Astrocyte of the cerebellum (primary cell): ENCODE results near the gene CDK2.

Source experiments
- DNase-seq: peaks from one replicate; pipeline ENCODE4 v3.0.0-alpha.2; 2011; ENCODE audit warnings: low read depth
- H3K4me3 ChIP-seq: 2 replicates; pipeline ENCODE4 v1.5.1; 2011; ENCODE audit warnings: mild to moderate bottlenecking, low read depth, low read length, moderate library complexity
- in situ Hi-C: cut with HindIII; loops from 2 replicates; pipeline ENCODE4 v1.10.0; 2017; ENCODE audit warnings: low sequenced_read_pairs
- TF ChIP-seq, protein P1 (sequence below): IDR thresholded peaks from 2 replicates; pipeline ENCODE4 v1.5.1; 2012; ENCODE audit warnings: low read length, low read depth, moderate library complexity, mild to moderate bottlenecking; ENCODE audit errors: missing control alignments

The CDK2 gene

DNA sequence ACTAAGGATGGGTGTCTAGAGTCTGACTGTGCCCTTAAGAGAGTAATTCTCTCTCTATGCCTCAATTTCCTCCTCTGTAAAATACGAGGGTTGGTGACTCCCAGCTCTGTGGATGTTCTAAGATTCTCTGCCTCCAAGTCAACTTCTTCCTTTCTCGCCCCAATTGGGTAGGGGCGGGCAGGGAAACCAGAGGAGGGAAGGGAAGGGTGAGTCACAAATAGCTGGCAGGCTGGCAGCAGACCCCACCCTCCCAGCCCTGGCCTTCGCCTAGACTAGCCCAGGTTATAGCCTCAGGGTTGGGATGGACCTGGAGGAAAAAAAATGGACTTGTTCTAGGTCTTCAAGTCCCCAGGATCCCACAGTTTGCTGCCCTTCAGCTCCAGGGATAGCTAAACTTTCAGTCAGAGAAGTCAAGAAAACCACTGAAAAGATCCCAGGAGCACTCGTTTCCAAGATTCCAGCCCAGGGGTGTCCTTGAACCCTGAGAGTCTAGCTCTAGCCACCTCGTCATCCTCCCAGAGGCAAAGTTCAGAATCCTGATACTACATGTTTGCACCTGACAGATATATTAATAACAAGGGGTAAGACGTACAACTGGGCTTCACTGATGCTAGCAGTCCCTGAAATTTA, 33.3 kb upstream of the CDK2 start:
- TF ChIP-seq, protein P1, sequence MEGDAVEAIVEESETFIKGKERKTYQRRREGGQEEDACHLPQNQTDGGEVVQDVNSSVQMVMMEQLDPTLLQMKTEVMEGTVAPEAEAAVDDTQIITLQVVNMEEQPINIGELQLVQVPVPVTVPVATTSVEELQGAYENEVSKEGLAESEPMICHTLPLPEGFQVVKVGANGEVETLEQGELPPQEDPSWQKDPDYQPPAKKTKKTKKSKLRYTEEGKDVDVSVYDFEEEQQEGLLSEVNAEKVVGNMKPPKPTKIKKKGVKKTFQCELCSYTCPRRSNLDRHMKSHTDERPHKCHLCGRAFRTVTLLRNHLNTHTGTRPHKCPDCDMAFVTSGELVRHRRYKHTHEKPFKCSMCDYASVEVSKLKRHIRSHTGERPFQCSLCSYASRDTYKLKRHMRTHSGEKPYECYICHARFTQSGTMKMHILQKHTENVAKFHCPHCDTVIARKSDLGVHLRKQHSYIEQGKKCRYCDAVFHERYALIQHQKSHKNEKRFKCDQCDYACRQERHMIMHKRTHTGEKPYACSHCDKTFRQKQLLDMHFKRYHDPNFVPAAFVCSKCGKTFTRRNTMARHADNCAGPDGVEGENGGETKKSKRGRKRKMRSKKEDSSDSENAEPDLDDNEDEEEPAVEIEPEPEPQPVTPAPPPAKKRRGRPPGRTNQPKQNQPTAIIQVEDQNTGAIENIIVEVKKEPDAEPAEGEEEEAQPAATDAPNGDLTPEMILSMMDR, result no peak
- in situ Hi-C loops, result no loop called here
- peak overlapping the region; percentile 68 for H3K4me3 ChIP-seq
- no peak for DNase-seq

DNA sequence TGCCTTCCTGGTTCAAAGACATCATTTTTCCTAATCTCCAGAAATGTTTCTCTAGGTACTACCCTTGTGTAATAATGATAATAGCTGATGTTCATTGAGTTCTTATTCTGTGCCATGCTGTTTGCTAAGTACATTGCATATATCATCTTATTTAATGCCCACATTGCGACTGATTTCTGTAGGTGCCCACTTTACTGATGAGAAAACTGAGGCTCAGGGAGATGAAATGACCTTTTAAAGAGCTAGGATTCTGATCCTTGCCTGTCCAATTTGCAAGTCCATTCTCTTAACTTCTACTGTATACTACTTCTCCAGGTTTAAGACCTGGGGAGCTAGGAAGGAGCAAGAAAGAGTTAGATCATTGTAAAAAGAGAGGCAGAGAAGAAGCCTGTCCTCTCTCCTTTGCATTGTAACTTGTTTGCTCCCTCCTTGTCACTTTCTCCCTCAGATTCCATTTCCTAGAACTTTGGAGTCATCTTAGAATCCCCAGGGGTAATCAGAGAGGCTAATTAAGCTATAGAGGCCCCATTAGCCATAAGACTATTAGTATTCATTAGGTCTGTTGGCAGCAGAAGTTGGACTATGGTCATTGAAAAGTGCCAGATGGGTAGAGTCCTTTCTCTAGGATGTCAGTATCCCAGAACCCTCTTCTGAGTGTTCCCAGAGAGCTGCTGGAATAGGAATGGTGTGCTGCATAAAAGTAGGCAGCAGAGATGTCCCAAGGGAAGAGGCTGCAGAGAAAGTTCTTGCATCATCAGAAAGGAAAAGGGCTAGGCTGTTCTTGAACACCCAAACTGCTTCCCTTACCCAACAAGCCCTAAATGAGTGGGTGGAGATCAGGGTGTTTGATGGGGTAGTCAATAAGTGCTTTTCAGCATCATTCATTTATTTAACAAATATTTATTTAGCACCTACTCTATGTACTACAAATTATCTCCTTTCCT, 32.6 kb upstream of the CDK2 start:
- TF ChIP-seq, protein P1, result no peak
- no peak overlapping the region for H3K4me3 ChIP-seq
- in situ Hi-C loops, result no loop called here
- no peak for DNase-seq

DNA sequence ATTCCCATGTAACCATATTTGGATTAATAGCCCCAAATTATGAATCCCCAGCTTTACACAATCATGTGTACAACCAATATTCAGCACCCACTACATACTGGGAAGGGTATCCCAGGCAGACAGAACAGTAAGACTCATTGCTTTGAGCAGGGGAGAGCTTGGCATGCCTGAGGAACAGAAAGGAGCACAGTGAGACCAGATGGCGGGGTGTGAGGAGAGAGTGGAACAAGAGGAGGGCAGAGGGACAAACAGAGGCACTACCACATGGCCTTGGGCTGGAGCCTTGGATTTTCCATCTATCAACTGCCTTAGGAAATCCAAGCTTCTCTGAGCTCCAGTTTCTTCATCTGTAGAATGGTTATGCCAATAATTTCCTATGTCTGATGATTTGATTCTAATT, 31.9 kb upstream of the CDK2 start:
- TF ChIP-seq, protein P1, result no peak
- H3K4me3 ChIP-seq, result no peak overlapping the region
- no peak for DNase-seq
- in situ Hi-C loops, result no loop called here

DNA sequence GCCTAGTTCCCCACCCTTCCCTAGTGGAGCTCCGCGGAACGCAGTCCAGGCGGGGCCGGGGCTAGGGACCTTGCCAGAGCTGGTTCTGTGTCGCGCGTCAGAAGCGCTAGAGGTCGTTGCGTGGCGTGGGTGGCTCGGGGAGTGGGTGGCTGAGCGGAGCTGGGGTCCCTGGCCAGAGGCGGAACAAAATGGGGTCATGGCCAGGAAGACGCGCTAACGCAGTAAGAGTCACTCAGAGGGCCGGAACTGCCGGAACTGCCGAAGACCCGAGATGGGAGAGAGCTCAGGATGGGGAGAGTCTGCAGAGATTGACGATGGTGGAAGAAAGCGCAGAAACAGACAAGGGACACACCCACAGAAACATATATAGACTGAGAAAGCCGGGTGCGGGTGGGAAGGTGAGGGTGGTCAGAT, 30.9 kb upstream of the CDK2 start:
- in situ Hi-C loops, result no loop called here
- no peak for DNase-seq
- no peak overlapping the region for H3K4me3 ChIP-seq
- TF ChIP-seq, protein P1, result no peak

DNA sequence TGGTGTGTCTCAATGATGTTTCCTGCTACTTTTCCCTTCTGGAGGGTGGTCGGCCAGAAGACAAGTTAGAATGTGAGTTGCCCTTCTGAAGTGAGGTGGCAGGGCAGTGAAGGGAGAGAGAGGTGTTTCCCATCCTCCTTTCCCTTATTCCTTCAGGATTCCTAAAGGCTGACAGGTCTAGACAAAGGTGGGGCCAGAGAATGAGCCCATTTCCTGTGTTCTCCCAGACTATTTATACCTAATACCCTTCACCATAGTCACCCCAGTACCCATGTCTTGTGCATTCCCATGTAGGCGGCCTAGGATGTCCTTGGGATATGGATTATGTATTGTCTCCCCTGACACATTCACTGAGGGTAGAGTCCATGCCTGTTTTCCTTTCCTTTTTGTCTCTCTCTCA, 28.6 kb upstream of the CDK2 start:
- in situ Hi-C loops, result no loop called here
- TF ChIP-seq, protein P1, result no peak
- no peak for DNase-seq
- no peak overlapping the region for H3K4me3 ChIP-seq

DNA sequence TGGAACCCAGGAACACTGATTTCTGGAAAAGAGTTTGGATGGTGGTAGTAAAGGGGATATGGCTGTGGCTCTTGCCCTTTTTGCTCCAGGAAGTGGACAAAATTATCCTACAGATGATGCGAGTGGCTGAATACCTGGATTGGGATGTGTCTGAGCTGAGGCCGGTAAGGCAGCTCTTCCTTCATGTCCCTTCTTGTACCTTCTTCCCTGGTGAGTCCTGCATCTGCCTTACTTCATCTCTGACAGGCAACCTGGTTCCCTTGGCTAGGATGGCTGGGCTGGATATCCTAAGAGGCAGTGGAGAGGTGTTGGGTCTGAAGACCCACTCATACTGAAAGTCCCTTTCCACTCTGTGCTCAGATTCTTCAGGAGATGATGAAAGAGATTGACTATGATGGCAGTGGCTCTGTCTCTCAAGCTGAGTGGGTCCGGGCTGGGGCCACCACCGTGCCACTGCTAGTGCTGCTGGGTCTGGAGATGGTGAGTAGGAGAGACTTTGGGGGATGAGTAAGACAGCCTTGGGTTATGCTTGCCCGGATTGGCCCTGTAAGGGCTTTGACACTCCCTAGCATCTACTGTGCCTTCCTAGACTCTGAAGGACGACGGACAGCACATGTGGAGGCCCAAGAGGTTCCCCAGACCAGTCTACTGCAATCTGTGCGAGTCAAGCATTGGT, 27.7 kb upstream of the CDK2 start:
- DNase-seq, result no peak
- TF ChIP-seq, protein P1, result no peak
- in situ Hi-C loops, result no loop called here
- H3K4me3 ChIP-seq, result no peak overlapping the region
